ENCODE results near the gene VPS41. TPM values are rescaled to one million over a fixed set of nuclear protein-coding genes. Genes with fewer than 3 reads are reported as not detected.

VPS41 gene
- total RNA-seq, 1 donor from 2014 or later: 125 TPM

GRCh38 chr7:38777609-38778008 is 131.4 kb downstream of the VPS41 start:
- TF ChIP-seq CTCF (IDR thresholded peaks at IDR 0.05; ENCODE audit: unreplicated experiment): no peak
- no peak for DNase-seq (ENCODE audit: low spot score, unreplicated experiment)
- Mint-ChIP-seq H3K9me3 (ENCODE audit: low read depth) (no peaks in the 10 kb centered on the region), H3K27me3 (no peaks in the 10 kb centered on the region), H3K36me3 (ENCODE audit: insufficient read depth) (peaks cover 10% of the 10 kb centered on the region), H3K4me1 (ENCODE audit: low read depth) (peaks cover 12% of the 10 kb centered on the region), H3K27ac (no peak overlapping the region), H3K4me3 (ENCODE audit: low read depth) (no peak overlapping the region)

- no peak for DNase-seq (ENCODE audit: low spot score, unreplicated experiment)
- Mint-ChIP-seq H3K27me3 (no peaks in the 10 kb centered on the region), H3K4me1 (ENCODE audit: low read depth) (peaks cover 12% of the 10 kb centered on the region), H3K27ac (peak overlapping the region; percentile 39), H3K9me3 (ENCODE audit: low read depth) (no peaks in the 10 kb centered on the region), H3K4me3 (ENCODE audit: low read depth) (no peak overlapping the region), H3K36me3 (ENCODE audit: insufficient read depth) (peaks cover 12% of the 10 kb centered on the region)
- TF ChIP-seq CTCF (IDR thresholded peaks at IDR 0.05; ENCODE audit: unreplicated experiment): no peak
Measured at GRCh38 chr7:38775506-38776175, 133.3 kb downstream of the VPS41 start.

- no peak for DNase-seq (ENCODE audit: low spot score, unreplicated experiment)
- Mint-ChIP-seq H3K36me3 (ENCODE audit: insufficient read depth) (peaks cover 21% of the 10 kb centered on the region), H3K27ac (no peak overlapping the region), H3K27me3 (no peaks in the 10 kb centered on the region), H3K9me3 (ENCODE audit: low read depth) (no peaks in the 10 kb centered on the region), H3K4me3 (ENCODE audit: low read depth) (no peak overlapping the region), H3K4me1 (ENCODE audit: low read depth) (peaks cover 12% of the 10 kb centered on the region)
- TF ChIP-seq CTCF (IDR thresholded peaks at IDR 0.05; ENCODE audit: unreplicated experiment): no peak
Measured at GRCh38 chr7:38773430-38773829, 135.6 kb downstream of the VPS41 start.

- peaks cover 5% of the 10 kb centered on the region for H3K36me3 Mint-ChIP-seq (ENCODE audit: insufficient read depth)
- TF ChIP-seq CTCF (IDR thresholded peaks at IDR 0.05; ENCODE audit: unreplicated experiment): no peak
- no peaks in the 10 kb centered on the region for H3K4me1 Mint-ChIP-seq (ENCODE audit: low read depth)
- H3K4me3 Mint-ChIP-seq (ENCODE audit: low read depth): no peak overlapping the region
- no peaks in the 10 kb centered on the region for H3K9me3 Mint-ChIP-seq (ENCODE audit: low read depth)
- no peak for DNase-seq (ENCODE audit: low spot score, unreplicated experiment)
- H3K27me3 Mint-ChIP-seq: no peaks in the 10 kb centered on the region
- H3K27ac Mint-ChIP-seq: no peak overlapping the region
Measured at GRCh38 chr7:38760226-38760625, 148.8 kb downstream of the VPS41 start.

GRCh38 chr7:38759028-38759427 is 150.0 kb downstream of the VPS41 start:
- Mint-ChIP-seq H3K36me3 (ENCODE audit: insufficient read depth) (peaks cover 7% of the 10 kb centered on the region), H3K4me1 (ENCODE audit: low read depth) (no peaks in the 10 kb centered on the region), H3K27me3 (no peaks in the 10 kb centered on the region), H3K4me3 (ENCODE audit: low read depth) (no peak overlapping the region), H3K9me3 (ENCODE audit: low read depth) (no peaks in the 10 kb centered on the region), H3K27ac (no peak overlapping the region)
- DNase-seq (ENCODE audit: low spot score, unreplicated experiment): no peak
- no peak for TF ChIP-seq CTCF (IDR thresholded peaks at IDR 0.05; ENCODE audit: unreplicated experiment)
